Stimulated activated CD4-positive, alpha-beta T cell treated with anti-CD3 and anti-CD28 coated beads, Interleukin-2, amount 100 ng/mL, for 24 hours (primary cell): ENCODE results near the gene LILRB3.
"Not testable (repeated sequence)": the region's sequence is repeated elsewhere in the genome, so short reads cannot be mapped to it uniquely, and the experiment has no call there.

Experiments used
- DNase-seq, 2 donors: peaks; one replicate each; pipeline ENCODE4 v3.0.0-alpha.2; 2020

LILRB3 gene

DNA sequence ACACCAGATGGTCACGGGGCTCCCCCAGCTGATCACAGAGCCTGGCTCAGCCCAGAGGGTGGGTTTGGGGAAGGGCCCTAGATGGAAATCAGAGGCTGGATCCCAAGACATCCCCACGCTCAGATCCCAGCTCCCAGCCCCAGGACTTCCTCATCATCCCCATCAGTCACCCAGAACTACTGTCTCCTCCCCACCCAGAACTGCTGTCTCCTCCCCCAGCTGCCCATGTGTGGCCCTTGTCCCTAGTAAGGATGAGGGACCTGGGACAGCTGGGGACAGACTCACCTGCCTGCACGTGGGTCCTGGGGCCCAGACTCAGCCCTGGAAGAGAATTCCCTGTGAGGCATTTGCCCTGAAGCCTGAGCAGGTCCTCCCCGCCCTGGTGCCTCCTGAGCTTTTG lies 19.4 kb upstream of the LILRB3 start:
- DNase-seq = not testable (repeated sequence)

DNA sequence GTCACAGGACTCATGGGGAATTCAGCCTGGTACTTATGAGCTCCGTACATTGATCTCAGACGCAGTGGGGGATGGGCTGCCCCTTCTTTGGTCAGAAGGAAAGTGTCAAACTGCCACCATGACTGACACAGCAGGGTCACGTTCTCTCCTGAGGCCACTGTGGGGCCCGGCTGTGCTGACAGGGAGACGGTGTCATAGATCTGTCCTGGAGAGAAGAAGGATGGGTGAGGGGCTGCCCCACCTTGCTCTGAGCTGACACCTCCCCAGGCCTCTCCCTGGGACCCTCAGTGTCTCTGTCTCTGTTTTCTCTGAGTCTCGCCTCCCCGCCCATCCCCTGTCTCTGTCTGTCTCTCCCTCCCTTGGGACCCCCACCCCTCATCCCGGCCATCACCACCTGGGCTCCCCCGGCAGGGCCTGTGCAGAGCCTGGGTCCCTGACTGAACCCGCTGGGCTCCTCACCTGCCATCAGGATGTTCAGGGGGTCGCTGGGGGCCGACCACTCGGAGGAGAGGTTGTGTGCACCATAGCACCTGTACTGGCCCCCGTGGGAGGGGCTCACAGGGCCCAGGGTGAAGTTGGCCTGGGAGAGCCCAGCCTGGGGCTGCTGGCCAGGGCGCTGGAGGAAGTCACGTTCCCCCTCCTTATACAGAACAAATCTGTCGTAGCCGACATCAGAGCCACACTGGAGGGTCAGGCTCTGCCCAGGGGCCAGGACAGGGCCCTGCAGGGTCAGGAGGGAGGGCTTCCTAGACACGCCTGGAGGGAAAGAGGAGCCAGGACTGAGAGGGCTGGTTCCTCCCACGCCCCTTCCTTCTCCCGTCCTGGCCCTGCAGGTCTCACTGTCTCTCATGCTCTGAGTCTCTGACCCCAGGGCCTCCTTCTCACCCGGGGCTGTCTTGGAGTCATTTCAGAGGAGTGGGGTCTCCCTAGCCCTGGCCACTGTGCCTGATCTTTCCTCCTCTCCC lies 17.8 kb upstream of the LILRB3 start:
- not testable (repeated sequence) for DNase-seq

- not testable (repeated sequence) for DNase-seq
Observed at GRCh38 chr19:54239491-54240371, 16.9 kb upstream of the LILRB3 start.

- no peak for DNase-seq
Observed at GRCh38 chr19:54233941-54234340, 11.1 kb upstream of the LILRB3 start.

DNA sequence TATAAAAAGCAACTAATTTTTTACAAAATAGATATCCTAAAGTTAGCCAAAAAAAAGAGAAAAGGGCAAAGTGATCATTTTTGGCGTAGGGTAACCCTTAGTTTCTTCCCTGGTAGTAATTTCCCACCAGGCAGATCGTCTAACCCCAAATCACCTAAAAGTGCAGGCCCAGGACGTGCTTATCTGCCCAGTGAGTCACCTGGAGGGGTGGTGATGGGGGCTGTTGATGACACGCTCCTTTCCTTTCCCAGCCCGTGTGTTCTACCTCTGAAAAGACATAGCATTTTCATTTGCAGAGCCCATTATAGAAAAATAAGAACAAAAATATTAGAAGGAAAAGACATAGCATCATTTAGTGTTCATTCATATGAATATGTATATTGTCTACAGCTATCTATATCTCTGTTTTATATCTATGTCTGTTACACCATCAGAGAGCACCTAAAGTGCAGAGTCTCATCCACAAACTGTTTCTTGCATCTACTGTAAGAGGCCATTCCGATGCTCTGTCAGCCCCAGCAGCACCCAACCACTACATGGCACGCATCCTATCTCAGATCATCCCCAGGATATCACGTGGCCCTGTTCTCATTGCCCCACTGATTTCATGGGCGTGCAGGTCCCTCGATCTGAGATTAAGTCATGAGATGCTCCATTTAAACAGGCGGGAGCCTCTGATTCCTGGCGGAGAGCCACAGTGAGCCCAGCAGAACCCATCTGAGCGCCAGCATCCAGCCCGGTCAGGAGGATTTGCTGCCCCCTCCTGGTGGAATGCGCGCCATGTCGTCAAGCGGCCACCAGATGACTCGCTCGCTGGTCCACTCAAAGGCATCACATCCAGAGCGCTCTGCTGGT lies 8.5 kb upstream of the LILRB3 start:
- peak; percentile 91 to 96 for DNase-seq

DNA sequence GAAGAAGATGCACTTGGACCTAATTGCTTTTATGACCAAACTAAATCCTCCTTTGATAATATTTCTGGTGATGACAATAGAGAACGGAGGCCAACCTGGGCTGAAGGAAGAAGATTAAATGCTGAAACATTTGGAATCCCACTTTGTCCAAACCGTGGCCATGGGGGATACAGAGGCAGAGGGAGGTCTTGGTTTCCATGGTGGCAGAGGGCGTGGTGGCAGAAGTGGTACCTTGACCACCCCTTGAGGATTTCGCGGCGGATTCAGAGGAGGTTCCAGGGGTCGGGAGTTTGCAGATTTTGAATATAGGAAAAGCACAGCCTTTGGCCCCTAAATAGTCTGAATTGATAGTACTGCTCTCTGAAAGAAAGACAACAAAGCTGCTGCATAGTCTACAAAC lies 7.2 kb upstream of the LILRB3 start:
- DNase-seq = no peak

GRCh38 chr19:54229146-54229545 lies 6.3 kb upstream of the LILRB3 start:
- no peak for DNase-seq

- DNase-seq = not testable (repeated sequence)
Observed at GRCh38 chr19:54224619-54225018, 1.8 kb upstream of the LILRB3 start.

- DNase-seq = not testable (repeated sequence)
Observed at GRCh38 chr19:54223937-54224281, 1.1 kb upstream of the LILRB3 start.

GRCh38 chr19:54223277-54223936 lies 600 bp upstream of the LILRB3 start:
- not testable (repeated sequence) for DNase-seq

DNA sequence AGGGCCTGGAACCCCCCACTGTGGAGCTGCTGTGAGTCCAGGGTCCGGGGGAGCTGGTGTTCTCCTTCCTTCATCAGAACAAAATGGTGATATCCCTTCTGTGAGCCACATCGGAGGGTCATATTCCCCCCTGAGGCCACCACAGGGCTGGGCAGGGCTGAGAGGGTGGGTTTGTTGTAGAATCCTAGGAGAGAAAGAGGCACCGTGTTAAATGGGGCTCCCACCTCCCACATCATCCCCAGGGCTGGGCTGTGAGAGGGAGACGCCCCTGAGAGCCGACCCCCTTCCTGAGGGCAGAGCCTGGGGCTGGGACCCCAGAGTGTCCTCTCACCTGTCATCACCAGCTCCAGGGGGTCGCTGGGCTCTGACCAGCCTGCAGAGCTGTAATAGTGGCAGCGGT lies 860 bp downstream of the LILRB3 start:
- DNase-seq = not testable (repeated sequence)

GRCh38 chr19:54219702-54220101 lies 3.1 kb downstream of the LILRB3 start:
- DNase-seq = not testable (repeated sequence)

GRCh38 chr19:54218960-54219661 lies 3.7 kb downstream of the LILRB3 start:
- DNase-seq = no peak

- DNase-seq = no peak
Observed at GRCh38 chr19:54218259-54218658, 4.5 kb downstream of the LILRB3 start.

DNA sequence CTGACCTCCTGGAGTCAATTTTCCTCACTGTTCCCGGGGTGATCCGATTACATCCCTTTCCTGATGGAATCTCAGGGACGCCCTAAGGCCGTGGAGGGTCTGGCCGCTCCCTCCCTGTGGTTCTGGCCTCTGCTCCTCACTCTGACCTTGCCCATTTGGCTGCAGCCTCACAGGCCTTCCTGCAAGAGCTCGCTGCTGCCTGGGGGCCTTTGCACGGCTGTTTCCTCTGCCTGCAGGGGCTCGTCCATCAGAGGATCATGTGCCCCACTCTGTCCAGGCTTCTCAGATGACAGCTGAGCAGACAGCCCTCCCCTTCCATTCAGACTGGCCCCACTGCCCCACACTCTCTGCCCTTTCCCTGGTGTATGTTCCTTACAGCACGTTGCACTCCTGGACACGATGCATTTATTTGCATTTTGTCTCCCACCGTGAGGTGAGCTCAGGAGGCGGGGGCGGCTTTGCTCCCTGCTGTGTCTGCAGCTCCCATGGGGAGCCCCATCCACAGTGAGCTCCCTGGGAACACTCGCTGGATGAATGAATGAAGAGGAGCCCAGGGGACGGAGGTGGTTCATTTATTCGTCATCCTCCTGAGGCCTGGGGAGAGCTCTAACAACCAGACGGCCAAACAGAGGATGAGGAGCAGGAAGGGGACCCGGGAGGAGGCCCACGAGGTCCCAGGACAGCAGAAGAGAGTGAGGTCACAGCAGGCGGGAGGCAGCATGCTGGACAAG lies 5.1 kb downstream of the LILRB3 start:
- not testable (repeated sequence) for DNase-seq

DNA sequence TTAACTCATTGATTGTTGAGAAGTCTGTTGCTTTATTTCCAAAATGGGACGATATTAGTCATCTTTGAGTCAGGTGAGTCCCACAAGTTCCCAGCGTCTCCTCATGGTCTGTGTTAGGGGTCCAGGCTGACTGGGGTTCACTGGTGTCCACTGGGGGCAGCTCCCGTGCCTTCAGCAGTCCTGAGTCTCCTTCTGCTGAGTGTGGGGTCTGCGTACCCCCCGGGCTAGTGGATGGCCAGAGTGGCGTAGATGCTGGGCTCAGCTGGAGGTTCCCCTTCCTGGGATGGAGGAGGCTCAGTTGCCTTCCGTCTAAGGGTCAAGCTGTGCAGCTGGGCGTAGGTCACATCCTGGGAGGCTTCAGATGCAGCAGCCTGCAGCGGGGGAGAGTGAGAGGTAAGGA lies 5.9 kb downstream of the LILRB3 start:
- no peak for DNase-seq

- not testable (repeated sequence) for DNase-seq
Observed at GRCh38 chr19:54214734-54215133, 8.1 kb downstream of the LILRB3 start.

- not testable (repeated sequence) for DNase-seq
Observed at GRCh38 chr19:54214217-54214616, 8.6 kb downstream of the LILRB3 start.

DNA sequence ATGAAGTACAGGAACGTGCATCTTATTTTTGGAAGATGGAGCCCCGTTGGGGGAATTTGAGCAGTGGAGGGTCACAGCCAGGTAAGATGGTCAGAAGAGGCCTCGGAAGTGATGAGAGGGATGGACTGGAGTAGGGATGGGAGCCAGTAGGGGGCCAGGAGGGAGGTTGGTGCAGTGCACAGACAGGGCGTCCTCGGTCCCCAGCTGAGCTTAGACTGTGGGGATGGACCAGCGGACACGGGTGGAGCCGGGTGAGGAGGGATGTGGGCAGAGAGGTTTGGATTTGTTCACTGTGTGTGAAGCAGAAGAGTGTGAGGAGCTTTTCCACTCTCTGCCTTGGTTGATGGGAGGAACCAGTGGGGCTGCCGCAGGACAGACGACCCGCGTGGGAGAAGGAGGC lies 11.6 kb downstream of the LILRB3 start:
- no peak for DNase-seq

DNA sequence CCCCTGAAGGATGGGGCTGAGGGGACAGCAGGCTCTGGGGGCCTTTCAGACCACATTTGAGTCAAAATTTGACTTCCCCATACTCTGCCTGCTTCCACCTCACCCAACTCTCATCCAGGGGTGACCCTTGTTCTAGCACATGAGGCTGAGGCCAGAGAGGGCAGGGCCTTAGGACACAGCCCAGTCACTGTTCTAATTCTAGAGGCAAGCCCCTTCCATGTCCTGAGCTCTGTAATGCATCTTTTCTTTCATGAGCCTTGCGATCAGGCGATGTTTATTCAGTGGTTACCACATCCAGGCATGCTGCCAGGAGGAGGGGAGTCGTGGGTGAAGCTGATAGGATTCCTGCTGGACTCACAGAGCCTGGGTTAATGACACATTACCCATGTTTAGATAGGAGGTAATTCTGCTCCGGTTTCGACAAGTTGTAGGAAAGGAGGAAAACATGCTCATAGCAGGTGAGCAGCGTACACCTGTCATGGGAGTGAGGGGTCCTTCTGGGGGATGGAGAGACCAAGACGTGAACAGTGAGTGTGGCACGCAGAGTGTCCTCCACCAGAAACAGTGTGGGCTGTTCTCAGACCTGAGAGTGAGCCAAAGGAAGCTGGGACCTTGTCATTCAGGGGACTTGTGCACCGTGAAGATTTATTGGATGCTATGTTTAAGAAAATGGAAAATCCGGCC lies 12.9 kb downstream of the LILRB3 start:
- DNase-seq = peak in 1 of 2 donors; percentile 51
